WERI-Rb-1 (cell line): ENCODE data around the gene TNFSF11.

ENCODE experiments used
- DNase-seq: peaks from one replicate; pipeline ENCODE4 v3.0.0-alpha.2; 2020
- H3K27ac ChIP-seq: fragments of 250-450 bp; sonication (Bioruptor Pico); 2 replicates; pipeline ENCODE4 v1.5.1; 2020; ENCODE audit warnings: mild to moderate bottlenecking, moderate library complexity
- H3K27me3 ChIP-seq: fragments of 250-450 bp; sonication (Bioruptor Pico); 2 replicates; pipeline ENCODE4 v1.5.1; 2021; ENCODE audit warnings: mild to moderate bottlenecking, low read depth, moderate library complexity; ENCODE audit not compliant: insufficient read depth, severe bottlenecking
- H3K36me3 ChIP-seq: fragments of 250-450 bp; sonication (Bioruptor Pico); 2 replicates; pipeline ENCODE4 v1.5.1; 2020; ENCODE audit warnings: mild to moderate bottlenecking, moderate library complexity
- H3K4me3 ChIP-seq: 2 replicates; pipeline ENCODE4 v1.5.1; 2011; ENCODE audit warnings: low read depth, mild to moderate bottlenecking, control low read depth, low read length
- H3K9me3 ChIP-seq: fragments of 250-450 bp; sonication (Bioruptor Pico); 2 replicates; pipeline ENCODE4 v1.5.1; 2021; ENCODE audit warnings: mild to moderate bottlenecking, moderate library complexity; ENCODE audit not compliant: severe bottlenecking
- TF ChIP-seq, protein P1 (sequence below): IDR thresholded peaks from 2 replicates; pipeline ENCODE4 v1.5.1; 2011; ENCODE audit warnings: low read depth, mild to moderate bottlenecking, control low read depth, inconsistent platforms, low read length

Gene TNFSF11

DNA sequence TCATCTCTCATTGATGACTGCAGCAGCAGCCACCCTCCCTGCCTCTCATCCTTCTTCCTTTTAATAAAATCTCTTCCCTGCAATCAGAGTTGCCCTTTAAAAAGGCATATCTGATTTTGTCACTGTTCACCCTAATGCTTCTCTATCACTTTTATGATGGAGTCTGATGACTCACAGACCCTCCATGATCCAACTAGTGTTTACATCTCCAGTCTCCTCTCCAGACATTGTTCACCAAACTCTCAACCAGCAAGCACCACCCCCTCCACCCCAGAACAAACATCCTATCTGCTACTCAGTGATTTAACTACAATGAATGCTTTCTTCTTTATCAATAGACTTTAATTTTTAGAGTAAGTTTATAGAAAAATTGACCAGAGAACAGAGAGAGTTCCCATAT is 59.5 kb downstream of the TNFSF11 start:
- TF ChIP-seq, protein P1, sequence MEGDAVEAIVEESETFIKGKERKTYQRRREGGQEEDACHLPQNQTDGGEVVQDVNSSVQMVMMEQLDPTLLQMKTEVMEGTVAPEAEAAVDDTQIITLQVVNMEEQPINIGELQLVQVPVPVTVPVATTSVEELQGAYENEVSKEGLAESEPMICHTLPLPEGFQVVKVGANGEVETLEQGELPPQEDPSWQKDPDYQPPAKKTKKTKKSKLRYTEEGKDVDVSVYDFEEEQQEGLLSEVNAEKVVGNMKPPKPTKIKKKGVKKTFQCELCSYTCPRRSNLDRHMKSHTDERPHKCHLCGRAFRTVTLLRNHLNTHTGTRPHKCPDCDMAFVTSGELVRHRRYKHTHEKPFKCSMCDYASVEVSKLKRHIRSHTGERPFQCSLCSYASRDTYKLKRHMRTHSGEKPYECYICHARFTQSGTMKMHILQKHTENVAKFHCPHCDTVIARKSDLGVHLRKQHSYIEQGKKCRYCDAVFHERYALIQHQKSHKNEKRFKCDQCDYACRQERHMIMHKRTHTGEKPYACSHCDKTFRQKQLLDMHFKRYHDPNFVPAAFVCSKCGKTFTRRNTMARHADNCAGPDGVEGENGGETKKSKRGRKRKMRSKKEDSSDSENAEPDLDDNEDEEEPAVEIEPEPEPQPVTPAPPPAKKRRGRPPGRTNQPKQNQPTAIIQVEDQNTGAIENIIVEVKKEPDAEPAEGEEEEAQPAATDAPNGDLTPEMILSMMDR: no peak

DNA sequence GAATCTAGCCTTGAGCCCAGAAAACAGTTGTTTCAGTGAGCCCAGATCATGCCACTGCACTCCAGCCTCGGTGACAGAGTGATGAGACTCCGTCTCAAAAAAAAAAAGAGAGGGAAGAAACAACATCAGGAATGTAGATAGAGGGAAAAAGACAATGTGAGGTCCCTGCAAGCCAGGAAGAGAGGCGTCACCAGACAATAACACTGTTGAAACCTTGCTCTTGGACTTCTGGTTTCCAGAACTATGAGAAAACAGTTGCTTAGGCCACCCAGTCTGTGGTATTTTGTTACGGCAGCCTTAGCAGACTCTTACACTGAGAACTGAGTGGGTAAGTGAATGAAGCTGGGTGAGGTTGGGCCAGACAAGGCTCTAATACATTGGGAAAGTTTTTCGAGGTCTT is 64.1 kb downstream of the TNFSF11 start:
- Histone ChIP-seq H3K36me3 (no peaks in the 10 kb centered on the region), H3K4me3 (no peak overlapping the region), H3K27ac (no peak overlapping the region), H3K9me3 (no peaks in the 10 kb centered on the region), H3K27me3 (no peaks in the 10 kb centered on the region)
- TF ChIP-seq, protein P1: no peak
- no peak for DNase-seq

More for the DNA sequence above, 59.5 kb downstream of the TNFSF11 start:
- H3K27ac ChIP-seq: no peak overlapping the region
- no peaks in the 10 kb centered on the region for H3K36me3 ChIP-seq
- no peak overlapping the region for H3K4me3 ChIP-seq
- no peaks in the 10 kb centered on the region for H3K9me3 ChIP-seq
- no peaks in the 10 kb centered on the region for H3K27me3 ChIP-seq
- DNase-seq: no peak

DNA sequence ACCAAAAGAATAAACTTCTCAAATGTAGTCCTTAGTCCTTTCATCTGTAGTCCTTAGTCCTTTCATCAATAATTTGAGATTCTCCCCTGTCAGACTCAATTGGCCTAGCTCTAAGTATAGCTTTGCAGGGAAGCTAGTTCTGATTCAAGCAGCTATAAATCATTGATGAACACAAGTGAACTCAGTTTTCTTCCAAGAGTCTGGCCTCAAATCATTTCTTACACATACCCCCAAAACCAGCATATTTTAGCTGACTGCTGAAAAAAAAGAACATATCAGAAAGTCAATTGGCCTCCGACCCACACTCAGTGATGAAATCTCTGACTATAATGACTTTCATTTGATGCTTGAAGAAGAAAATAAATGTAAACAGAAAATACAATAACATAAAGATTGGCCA is 64.9 kb downstream of the TNFSF11 start:
- Histone ChIP-seq H3K4me3 (no peak overlapping the region), H3K27me3 (no peaks in the 10 kb centered on the region), H3K9me3 (no peaks in the 10 kb centered on the region), H3K36me3 (no peaks in the 10 kb centered on the region), H3K27ac (no peak overlapping the region)
- TF ChIP-seq, protein P1: no peak
- no peak for DNase-seq

DNA sequence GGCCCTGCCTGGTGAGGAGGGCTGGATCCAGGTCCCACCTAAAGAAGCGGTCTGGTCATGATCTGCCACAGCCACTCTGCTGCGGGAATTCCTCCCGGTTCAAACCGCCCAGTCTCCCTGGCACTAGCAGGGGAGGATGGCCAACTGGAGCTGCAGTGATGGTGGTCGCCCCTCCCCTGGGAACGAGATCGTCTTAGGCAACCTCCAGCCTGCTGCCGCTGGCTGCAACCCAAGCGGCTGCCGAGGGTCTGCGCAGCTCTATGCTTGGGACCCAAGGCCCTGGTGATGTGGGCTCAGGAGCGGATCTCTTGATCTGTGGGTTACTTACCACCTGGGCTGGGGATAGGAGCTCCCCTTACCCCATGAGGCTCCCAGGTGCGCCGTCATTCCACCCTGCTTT is 69.1 kb downstream of the TNFSF11 start:
- Histone ChIP-seq H3K36me3 (no peaks in the 10 kb centered on the region), H3K27ac (no peak overlapping the region), H3K9me3 (no peaks in the 10 kb centered on the region), H3K27me3 (no peaks in the 10 kb centered on the region), H3K4me3 (no peak overlapping the region)
- DNase-seq: no peak
- TF ChIP-seq, protein P1: no peak

DNA sequence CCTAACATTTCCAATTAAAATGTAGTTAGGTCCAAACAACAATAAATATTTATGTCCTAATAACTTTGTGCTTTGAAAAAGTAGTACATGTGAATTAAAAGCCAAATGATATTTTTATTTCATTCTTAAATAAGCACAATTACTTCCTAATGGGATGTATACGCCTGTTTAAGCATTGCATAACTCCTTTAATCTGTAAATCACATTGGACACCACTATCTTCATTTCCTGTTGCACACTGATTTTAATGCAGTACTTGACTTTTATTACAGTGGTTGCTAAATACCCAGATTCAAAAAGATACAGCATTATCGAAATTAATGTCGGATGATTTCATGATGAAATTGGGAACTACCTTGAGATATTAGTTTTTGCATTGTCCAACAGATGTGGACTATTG is 70.9 kb downstream of the TNFSF11 start:
- TF ChIP-seq, protein P1: no peak
- Histone ChIP-seq H3K36me3 (no peaks in the 10 kb centered on the region), H3K9me3 (no peaks in the 10 kb centered on the region), H3K4me3 (no peak overlapping the region), H3K27ac (no peak overlapping the region), H3K27me3 (no peaks in the 10 kb centered on the region)
- DNase-seq: no peak

DNA sequence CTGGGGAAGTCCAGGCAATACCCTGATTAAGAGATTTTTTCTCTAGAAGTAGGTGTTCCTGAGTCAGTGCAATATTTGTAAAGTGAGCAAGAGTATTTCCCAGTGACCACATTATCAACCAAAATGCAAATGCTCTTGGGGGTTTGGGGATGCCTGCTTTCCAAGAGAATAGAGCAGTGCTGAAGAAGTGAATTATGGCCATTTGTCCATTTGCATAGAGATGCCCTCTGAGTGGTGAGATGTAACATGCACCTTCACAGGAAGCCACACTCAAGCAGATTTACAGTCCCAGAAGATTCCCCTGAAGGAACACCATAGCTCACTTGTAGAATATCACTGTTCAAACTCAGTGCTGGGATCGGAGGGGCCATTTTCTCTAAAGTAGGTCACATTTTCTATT is 71.8 kb downstream of the TNFSF11 start:
- no peaks in the 10 kb centered on the region for H3K9me3 ChIP-seq
- no peak for DNase-seq

More for the DNA sequence above, 71.8 kb downstream of the TNFSF11 start:
- Histone ChIP-seq H3K27me3 (no peaks in the 10 kb centered on the region), H3K27ac (no peak overlapping the region), H3K4me3 (no peak overlapping the region), H3K36me3 (no peaks in the 10 kb centered on the region)
- TF ChIP-seq, protein P1: no peak
